ENCODE data around the gene ZNF462.

DNA sequence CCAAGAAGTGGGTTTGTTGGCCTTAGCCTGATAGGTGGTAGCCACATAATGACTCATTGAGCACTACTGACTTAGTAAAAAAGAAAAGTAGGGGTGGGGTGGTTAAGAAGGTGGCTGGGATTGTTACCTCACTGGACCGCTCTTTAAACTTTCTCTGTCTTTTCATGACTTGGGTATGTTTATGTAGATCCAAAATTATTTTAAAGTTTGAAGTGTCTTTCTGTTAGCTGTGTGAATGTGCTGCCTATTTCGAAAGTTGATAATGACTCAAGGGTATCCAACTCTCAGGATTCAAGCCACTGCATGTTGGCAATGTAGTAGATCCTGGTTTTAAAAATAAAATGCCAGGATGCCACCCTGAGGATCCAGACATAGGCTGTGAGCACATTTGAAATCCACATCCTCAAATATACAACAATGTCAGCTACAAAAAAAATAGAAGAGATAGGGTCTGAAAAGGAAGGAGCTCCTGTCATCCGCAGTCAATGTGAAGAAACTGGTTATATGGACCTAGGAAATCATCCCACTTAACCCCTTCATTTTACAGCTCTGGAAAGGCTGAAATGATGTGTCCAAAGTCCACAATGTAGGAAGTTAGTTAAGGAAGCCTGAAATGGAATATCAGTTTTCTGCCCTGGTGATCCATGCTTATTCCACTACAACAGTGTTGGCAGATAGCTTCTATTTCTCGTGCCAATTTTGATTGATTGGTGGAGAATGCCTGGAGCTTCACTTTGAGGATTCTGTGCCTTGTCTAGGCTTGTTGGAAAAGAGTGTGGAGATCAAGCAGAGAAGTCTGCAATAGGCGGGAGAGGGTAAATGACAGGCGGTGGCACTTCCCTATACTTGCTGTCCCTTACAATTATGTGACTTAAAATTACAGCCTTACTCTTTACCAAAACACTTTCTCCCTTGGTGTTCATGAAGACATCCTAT, 23.4 kb downstream of the ZNF462 start:
- TF ChIP-seq, protein P1, sequence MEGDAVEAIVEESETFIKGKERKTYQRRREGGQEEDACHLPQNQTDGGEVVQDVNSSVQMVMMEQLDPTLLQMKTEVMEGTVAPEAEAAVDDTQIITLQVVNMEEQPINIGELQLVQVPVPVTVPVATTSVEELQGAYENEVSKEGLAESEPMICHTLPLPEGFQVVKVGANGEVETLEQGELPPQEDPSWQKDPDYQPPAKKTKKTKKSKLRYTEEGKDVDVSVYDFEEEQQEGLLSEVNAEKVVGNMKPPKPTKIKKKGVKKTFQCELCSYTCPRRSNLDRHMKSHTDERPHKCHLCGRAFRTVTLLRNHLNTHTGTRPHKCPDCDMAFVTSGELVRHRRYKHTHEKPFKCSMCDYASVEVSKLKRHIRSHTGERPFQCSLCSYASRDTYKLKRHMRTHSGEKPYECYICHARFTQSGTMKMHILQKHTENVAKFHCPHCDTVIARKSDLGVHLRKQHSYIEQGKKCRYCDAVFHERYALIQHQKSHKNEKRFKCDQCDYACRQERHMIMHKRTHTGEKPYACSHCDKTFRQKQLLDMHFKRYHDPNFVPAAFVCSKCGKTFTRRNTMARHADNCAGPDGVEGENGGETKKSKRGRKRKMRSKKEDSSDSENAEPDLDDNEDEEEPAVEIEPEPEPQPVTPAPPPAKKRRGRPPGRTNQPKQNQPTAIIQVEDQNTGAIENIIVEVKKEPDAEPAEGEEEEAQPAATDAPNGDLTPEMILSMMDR (conservative IDR thresholded peaks at IDR 0.05) = no peak
- no peak for TF ChIP-seq ZFX (IDR thresholded peaks at IDR 0.05)
